ENCODE measurements around the gene NEU4.
A peak's percentile ranks its signal among the peaks of the same experiment; 100 is the strongest.
"Not testable (repeated sequence)": the region's sequence is repeated elsewhere in the genome, so short reads cannot be mapped to it uniquely, and the experiment has no call there.

NEU4 gene

GRCh38 chr2:241808721-241809382 is at the start of gene NEU4:
TSS of gene NEU4 (plus strand) at chr2:241809193. CDS start at chr2:241814485, 5,292 bp downstream.
- peaks cover 12 to 20% of the 10 kb centered on the region in 2 donors for H3K27me3 Mint-ChIP-seq
- no peak within 1 kb of the TSS for H3K27ac Mint-ChIP-seq
- peaks cover 0 to under 1% of the 10 kb centered on the region in 2 donors for H3K36me3 Mint-ChIP-seq
- H3K9me3 Mint-ChIP-seq, result peaks cover 0 to under 1% of the 10 kb centered on the region in 2 donors
- H3K4me1 Mint-ChIP-seq, result peaks cover 13% of the 10 kb centered on the region in 2 donors
- H3K4me3 Mint-ChIP-seq, result no peak within 1 kb of the TSS
- DNase-seq (no peak), ATAC-seq (replicated peaks) (no peak)

GRCh38 chr2:241759893-241760292 is 49.1 kb upstream of the NEU4 start:
- peaks cover 31 to 47% of the 10 kb centered on the region in 2 donors for H3K36me3 Mint-ChIP-seq
- not testable (repeated sequence) for H3K27ac Mint-ChIP-seq; ATAC-seq (replicated peaks); H3K9me3 Mint-ChIP-seq; H3K27me3 Mint-ChIP-seq; H3K4me3 Mint-ChIP-seq; DNase-seq; H3K4me1 Mint-ChIP-seq

- H3K4me3 Mint-ChIP-seq, result no peak overlapping the region
- H3K4me1 Mint-ChIP-seq, result peaks cover 0 to 2% of the 10 kb centered on the region in 2 donors
- no peaks in the 10 kb centered on the region for H3K27me3 Mint-ChIP-seq
- no peak for DNase-seq
- peaks cover 30 to 46% of the 10 kb centered on the region in 2 donors for H3K36me3 Mint-ChIP-seq
- peaks cover 0 to 2% of the 10 kb centered on the region in 2 donors for H3K9me3 Mint-ChIP-seq
- no peak for ATAC-seq (replicated peaks)
- H3K27ac Mint-ChIP-seq, result peak overlapping the region; percentile 27
These were observed 48.7 kb upstream of the NEU4 start for GRCh38 chr2:241760301-241760771.

- Mint-ChIP-seq H3K9me3 (peaks cover 0 to 2% of the 10 kb centered on the region in 2 donors), H3K27me3 (no peaks in the 10 kb centered on the region), H3K27ac (no peak overlapping the region), H3K36me3 (peaks cover 23 to 33% of the 10 kb centered on the region in 2 donors), H3K4me1 (peaks cover 0 to 2% of the 10 kb centered on the region in 2 donors), H3K4me3 (no peak overlapping the region)
- no peak for ATAC-seq (replicated peaks)
- no peak for DNase-seq
These were observed 46.6 kb upstream of the NEU4 start for GRCh38 chr2:241762321-241762932.

- H3K36me3 Mint-ChIP-seq, result peaks cover 23 to 30% of the 10 kb centered on the region in 2 donors
- H3K27ac Mint-ChIP-seq, result no peak overlapping the region
- peaks cover 0 to 2% of the 10 kb centered on the region in 2 donors for H3K4me1 Mint-ChIP-seq
- H3K4me3 Mint-ChIP-seq, result no peak overlapping the region
- H3K27me3 Mint-ChIP-seq, result no peaks in the 10 kb centered on the region
- ATAC-seq (replicated peaks) (no peak), DNase-seq (no peak)
- H3K9me3 Mint-ChIP-seq, result peaks cover 0 to 2% of the 10 kb centered on the region in 2 donors
These were observed 46.0 kb upstream of the NEU4 start for GRCh38 chr2:241762933-241763369.

- Mint-ChIP-seq H3K27ac (no peak overlapping the region), H3K36me3 (peaks cover 23 to 27% of the 10 kb centered on the region in 2 donors), H3K4me1 (peaks cover 0 to 2% of the 10 kb centered on the region in 2 donors), H3K4me3 (no peak overlapping the region), H3K9me3 (peaks cover 0 to 2% of the 10 kb centered on the region in 2 donors), H3K27me3 (no peaks in the 10 kb centered on the region)
- ATAC-seq (replicated peaks) (no peak), DNase-seq (no peak)
These were observed 45.3 kb upstream of the NEU4 start for GRCh38 chr2:241763551-241764274.

GRCh38 chr2:241764275-241765241 is 44.4 kb upstream of the NEU4 start:
- no peak for DNase-seq
- H3K4me3 Mint-ChIP-seq, result no peak overlapping the region
- no peaks in the 10 kb centered on the region for H3K27me3 Mint-ChIP-seq
- H3K4me1 Mint-ChIP-seq, result peaks cover 0 to 2% of the 10 kb centered on the region in 2 donors
- peaks cover 0 to 2% of the 10 kb centered on the region in 2 donors for H3K9me3 Mint-ChIP-seq
- H3K27ac Mint-ChIP-seq, result no peak overlapping the region
- H3K36me3 Mint-ChIP-seq, result peaks cover 19 to 23% of the 10 kb centered on the region in 2 donors
- no peak for ATAC-seq (replicated peaks)

- no peak for DNase-seq
- Mint-ChIP-seq H3K4me1 (peaks cover 12 to 14% of the 10 kb centered on the region in 2 donors), H3K9me3 (no peaks in the 10 kb centered on the region), H3K36me3 (peaks cover 6 to 9% of the 10 kb centered on the region in 2 donors), H3K27ac (no peak overlapping the region), H3K27me3 (no peaks in the 10 kb centered on the region), H3K4me3 (no peak overlapping the region)
- ATAC-seq (replicated peaks), result no peak
These were observed 41.3 kb upstream of the NEU4 start for GRCh38 chr2:241767464-241768250.

- H3K27ac Mint-ChIP-seq, result no peak overlapping the region
- no peak for DNase-seq
- no peak for ATAC-seq (replicated peaks)
- H3K9me3 Mint-ChIP-seq, result no peaks in the 10 kb centered on the region
- no peak overlapping the region for H3K4me3 Mint-ChIP-seq
- peaks cover 2 to 3% of the 10 kb centered on the region in 2 donors for H3K36me3 Mint-ChIP-seq
- H3K4me1 Mint-ChIP-seq, result peaks cover 12 to 19% of the 10 kb centered on the region in 2 donors
- H3K27me3 Mint-ChIP-seq, result no peaks in the 10 kb centered on the region
These were observed 40.7 kb upstream of the NEU4 start for GRCh38 chr2:241768251-241768711.

- Mint-ChIP-seq H3K27me3 (no peaks in the 10 kb centered on the region), H3K4me1 (peaks cover 12 to 19% of the 10 kb centered on the region in 2 donors), H3K9me3 (no peaks in the 10 kb centered on the region), H3K27ac (no peak overlapping the region), H3K36me3 (peaks cover 2 to 3% of the 10 kb centered on the region in 2 donors), H3K4me3 (no peak overlapping the region)
- DNase-seq (no peak), ATAC-seq (replicated peaks) (no peak)
These were observed 40.1 kb upstream of the NEU4 start for GRCh38 chr2:241768850-241769249.

- no peak for ATAC-seq (replicated peaks)
- H3K9me3 Mint-ChIP-seq, result no peaks in the 10 kb centered on the region
- DNase-seq, result no peak
- H3K27me3 Mint-ChIP-seq, result peaks cover 0 to 6% of the 10 kb centered on the region in 2 donors
- H3K4me1 Mint-ChIP-seq, result peaks cover 12 to 19% of the 10 kb centered on the region in 2 donors
- no peak overlapping the region for H3K27ac Mint-ChIP-seq
- no peak overlapping the region for H3K4me3 Mint-ChIP-seq
- peaks cover 2 to 3% of the 10 kb centered on the region in 2 donors for H3K36me3 Mint-ChIP-seq
These were observed 39.2 kb upstream of the NEU4 start for GRCh38 chr2:241769819-241770184.

- Mint-ChIP-seq H3K36me3 (peaks cover 2 to 3% of the 10 kb centered on the region in 2 donors), H3K27ac (no peak overlapping the region), H3K27me3 (peaks cover 2 to 11% of the 10 kb centered on the region in 2 donors), H3K9me3 (no peaks in the 10 kb centered on the region), H3K4me3 (no peak overlapping the region), H3K4me1 (peaks cover 12 to 19% of the 10 kb centered on the region in 2 donors)
- ATAC-seq (replicated peaks) (no peak), DNase-seq (no peak)
These were observed 38.6 kb upstream of the NEU4 start for GRCh38 chr2:241770185-241770935.
